HepG2 (cell line): ENCODE data around the gene TMCC2. TPM values are rescaled to one million over a fixed set of nuclear protein-coding genes. Genes with fewer than 3 reads are reported as not detected.

ENCODE experiments used
- CBX2 ChIP-seq, 2 experiments: fragments of 200-600 bp in 1 of 2; sonication (generic); formaldehyde crosslinking in 1 of 2; IDR thresholded peaks; 2 replicates each; pipeline versions ENCODE4 v1.7.0 to v1.8.1; 2018 to 2022; ENCODE audit warnings: low read depth in 2 of 2, low read length in 1 of 2, mild to moderate bottlenecking in 1 of 2, missing genetic modification reagents in 1 of 2
- EP300 ChIP-seq, 3 experiments: sonication (generic) in 1 of 3; formaldehyde crosslinking in 1 of 3; IDR thresholded peaks; 2 replicates each; pipeline versions ENCODE4 v1.5.1 to v1.6.1; 2011 to 2020; ENCODE audit warnings: low read depth in 2 of 3, low read length in 2 of 3, borderline replicate concordance in 1 of 3, improper control_type of control experiment in 1 of 3, mild to moderate bottlenecking in 1 of 3, missing genetic modification reagents in 1 of 3, moderate library complexity in 1 of 3
- ETV6 ChIP-seq: sonication (generic); formaldehyde crosslinking; conservative IDR thresholded peaks from 2 replicates; pipeline ENCODE4 v1.4.0; 2020; ENCODE audit warnings: missing genetic modification reagents
- FLYWCH1 ChIP-seq: sonication (generic); formaldehyde crosslinking; IDR thresholded peaks from 2 replicates; pipeline ENCODE4 v1.8.1; 2023; ENCODE audit warnings: mild to moderate bottlenecking, missing genetic modification reagents
- FOSL1 ChIP-seq: sonication (generic); formaldehyde crosslinking; IDR thresholded peaks from 2 replicates; pipeline ENCODE4 v1.9.0; 2021; ENCODE audit warnings: missing genetic modification reagents, borderline replicate concordance
- IRF2 ChIP-seq: IDR thresholded peaks from 2 replicates; pipeline ENCODE4 v1.6.1; 2018; ENCODE audit warnings: missing genetic modification reagents, missing compliant biosample characterization
- KAT7 ChIP-seq: IDR thresholded peaks from 2 replicates; pipeline ENCODE4 v1.6.1; 2018; ENCODE audit warnings: borderline replicate concordance, missing compliant biosample characterization
- KLF9 ChIP-seq: IDR thresholded peaks from 2 replicates; pipeline ENCODE4 v1.6.1; 2016; ENCODE audit warnings: low read depth
- NCOR1 ChIP-seq: fragments of 200-600 bp; sonication (generic); IDR thresholded peaks from 2 replicates; pipeline ENCODE4 v1.7.0; 2017; ENCODE audit warnings: antibody characterized with exemption, low read length, borderline replicate concordance
- ZNF143 ChIP-seq: sonication (generic); formaldehyde crosslinking; IDR thresholded peaks from 2 replicates; pipeline ENCODE4 v1.4.0; 2020; ENCODE audit warnings: missing genetic modification reagents
- ZNF687 ChIP-seq: sonication (generic); formaldehyde crosslinking; IDR thresholded peaks from 2 replicates; pipeline ENCODE4 v1.5.1; 2020; ENCODE audit warnings: mild to moderate bottlenecking, missing genetic modification reagents, moderate library complexity
- ZNF703 ChIP-seq: sonication (generic); formaldehyde crosslinking; IDR thresholded peaks from 2 replicates; pipeline ENCODE4 v1.5.1; 2020; ENCODE audit warnings: missing genetic modification reagents, mild to moderate bottlenecking, moderate library complexity, borderline replicate concordance
- ZNF720 ChIP-seq: sonication (generic); formaldehyde crosslinking; IDR thresholded peaks from 2 replicates; pipeline ENCODE4 v1.4.0; 2020; ENCODE audit warnings: missing genetic modification reagents
- ZNF747 ChIP-seq: sonication (generic); formaldehyde crosslinking; IDR thresholded peaks from 2 replicates; pipeline ENCODE4 v1.8.1; 2023; ENCODE audit warnings: missing genetic modification reagents, mild to moderate bottlenecking, borderline replicate concordance
- polyA plus RNA-seq, 8 experiments: library from polyadenylated mRNA; depleted of rRNA in 3 of 8; stranded (reverse) in 7 of 8; unstranded in 1 of 8; fragments of >200 nt; fragmentation: Illumina TruSeq in 4 of 8; extraction: Trizol in 4 of 8; gene quantifications; 2 replicates each; pipeline versions ENCODE4 v1.2.1 to v1.2.3, GENCODE V29; 2011 to 2016; ENCODE audit warnings: low read depth in 4 of 8, missing spikeins in 1 of 8, mixed read lengths in 1 of 8; ENCODE audit not compliant: insufficient read depth in 1 of 8
- total RNA-seq, 5 experiments: library from RNA; depleted of rRNA; stranded (reverse); fragments of >200 nt; fragmentation: Illumina TruSeq; extraction: Trizol; gene quantifications; 2 replicates each; pipeline ENCODE4 v1.2.3, GENCODE V29; 2016; ENCODE audit warnings: low read depth in 1 of 5
- TF ChIP-seq, protein P1 (sequence below): sonication (generic); formaldehyde crosslinking; IDR thresholded peaks from 2 replicates; pipeline ENCODE4 v1.5.0; 2020; ENCODE audit warnings: missing genetic modification reagents
- TF ChIP-seq, protein P2 (sequence below): sonication (generic); formaldehyde crosslinking; conservative IDR thresholded peaks from 2 replicates; pipeline ENCODE4 v1.4.0; 2020; ENCODE audit warnings: missing genetic modification reagents
- TF ChIP-seq, protein P3 (sequence below): sonication (generic); formaldehyde crosslinking; IDR thresholded peaks from 2 replicates; pipeline ENCODE4 v1.5.0; 2020; ENCODE audit warnings: mild to moderate bottlenecking, missing genetic modification reagents
- TF ChIP-seq, protein P4 (sequence below): sonication (generic); formaldehyde crosslinking; IDR thresholded peaks from 2 replicates; pipeline ENCODE4 v1.8.0; 2022; ENCODE audit warnings: mild to moderate bottlenecking, missing genetic modification reagents, moderate library complexity

The TMCC2 gene
- total and polyA plus RNA-seq, 2 of the 13 experiments (the other 11 are each of a cell fraction or from before 2014, with no cell fraction given) = 0.12 to 0.24 TPM

DNA sequence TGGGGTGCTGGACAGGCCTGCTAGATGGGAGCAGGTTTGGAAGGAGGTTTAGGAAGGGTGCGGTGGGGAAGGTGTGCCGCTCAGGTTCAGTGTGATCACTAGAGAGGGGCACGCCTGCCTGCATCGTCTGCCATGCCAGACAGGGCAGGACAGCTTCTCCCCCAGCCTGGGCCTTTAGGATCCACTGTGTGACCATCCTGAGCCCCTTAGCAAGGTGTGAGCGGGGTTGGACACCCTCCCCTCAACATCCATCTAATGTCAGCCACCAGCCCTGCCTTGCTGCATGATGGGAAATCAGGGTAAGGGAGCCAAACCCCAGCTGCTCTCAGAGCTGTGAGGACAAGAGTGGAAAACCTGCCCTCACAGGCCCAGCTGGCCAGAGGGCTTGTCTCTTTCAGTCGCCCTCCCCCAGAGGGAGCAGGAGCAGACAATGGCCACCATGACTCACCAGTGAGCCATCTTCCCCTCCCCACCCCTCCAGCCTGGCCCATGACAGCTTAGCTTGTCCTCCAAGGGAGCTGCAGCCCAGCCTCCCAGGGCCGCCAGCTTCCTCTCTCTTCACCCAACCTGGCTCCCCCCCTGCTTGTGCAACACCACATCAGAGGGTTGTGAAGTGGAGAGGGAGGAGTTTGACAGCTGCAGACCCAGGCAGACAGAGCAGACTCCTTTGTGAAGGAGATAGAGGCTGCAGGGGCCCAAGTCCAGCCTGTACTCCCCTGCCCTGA, 56.8 kb downstream of the TMCC2 start (continued):
- TF ChIP-seq ZNF687 (CRISPR knock-in tag) = peak; percentile 90
- TF ChIP-seq ZNF720 (CRISPR knock-in tag) = no peak
- TF ChIP-seq NCOR1 = no peak; the same call in 1 of the 2 replicates
- TF ChIP-seq, protein P1, sequence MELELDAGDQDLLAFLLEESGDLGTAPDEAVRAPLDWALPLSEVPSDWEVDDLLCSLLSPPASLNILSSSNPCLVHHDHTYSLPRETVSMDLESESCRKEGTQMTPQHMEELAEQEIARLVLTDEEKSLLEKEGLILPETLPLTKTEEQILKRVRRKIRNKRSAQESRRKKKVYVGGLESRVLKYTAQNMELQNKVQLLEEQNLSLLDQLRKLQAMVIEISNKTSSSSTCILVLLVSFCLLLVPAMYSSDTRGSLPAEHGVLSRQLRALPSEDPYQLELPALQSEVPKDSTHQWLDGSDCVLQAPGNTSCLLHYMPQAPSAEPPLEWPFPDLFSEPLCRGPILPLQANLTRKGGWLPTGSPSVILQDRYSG = no peak
- TF ChIP-seq FLYWCH1 (CRISPR knock-in tag) = no peak
- peak; percentile 94 for TF ChIP-seq FOSL1 (CRISPR knock-in tag)
- TF ChIP-seq KLF9 (CRISPR knock-in tag) = no peak
- TF ChIP-seq ZNF747 (CRISPR knock-in tag) = no peak
- TF ChIP-seq CBX2 (IDR thresholded peaks at IDR 0.05; ENCODE audit: low read depth, low read length) = no peak
- TF ChIP-seq CBX2 (CRISPR knock-in tag; IDR thresholded peaks at IDR 0.05; ENCODE audit: low read depth) = no peak
- no peak for TF ChIP-seq ETV6 (CRISPR knock-in tag)
- peak; percentile 58 for TF ChIP-seq ZNF143 (CRISPR knock-in tag)
- peak in 1 of 2 experiments; percentile 78; a peak in 1 of 4 replicates for TF ChIP-seq EP300 (IDR thresholded peaks at IDR 0.05; ENCODE audit: low read depth in 2 of 2, low read length in 2 of 2)
- peak; percentile 79; the same call in 1 of the 2 replicates for TF ChIP-seq EP300 (CRISPR knock-in tag; IDR thresholded peaks at IDR 0.05; ENCODE audit: borderline replicate concordance)
- TF ChIP-seq IRF2 = peak; percentile 69; the same call in 1 of the 2 replicates
- TF ChIP-seq, protein P2, sequence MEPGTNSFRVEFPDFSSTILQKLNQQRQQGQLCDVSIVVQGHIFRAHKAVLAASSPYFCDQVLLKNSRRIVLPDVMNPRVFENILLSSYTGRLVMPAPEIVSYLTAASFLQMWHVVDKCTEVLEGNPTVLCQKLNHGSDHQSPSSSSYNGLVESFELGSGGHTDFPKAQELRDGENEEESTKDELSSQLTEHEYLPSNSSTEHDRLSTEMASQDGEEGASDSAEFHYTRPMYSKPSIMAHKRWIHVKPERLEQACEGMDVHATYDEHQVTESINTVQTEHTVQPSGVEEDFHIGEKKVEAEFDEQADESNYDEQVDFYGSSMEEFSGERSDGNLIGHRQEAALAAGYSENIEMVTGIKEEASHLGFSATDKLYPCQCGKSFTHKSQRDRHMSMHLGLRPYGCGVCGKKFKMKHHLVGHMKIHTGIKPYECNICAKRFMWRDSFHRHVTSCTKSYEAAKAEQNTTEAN (CRISPR knock-in tag) = peak; percentile 81
- TF ChIP-seq, protein P3, sequence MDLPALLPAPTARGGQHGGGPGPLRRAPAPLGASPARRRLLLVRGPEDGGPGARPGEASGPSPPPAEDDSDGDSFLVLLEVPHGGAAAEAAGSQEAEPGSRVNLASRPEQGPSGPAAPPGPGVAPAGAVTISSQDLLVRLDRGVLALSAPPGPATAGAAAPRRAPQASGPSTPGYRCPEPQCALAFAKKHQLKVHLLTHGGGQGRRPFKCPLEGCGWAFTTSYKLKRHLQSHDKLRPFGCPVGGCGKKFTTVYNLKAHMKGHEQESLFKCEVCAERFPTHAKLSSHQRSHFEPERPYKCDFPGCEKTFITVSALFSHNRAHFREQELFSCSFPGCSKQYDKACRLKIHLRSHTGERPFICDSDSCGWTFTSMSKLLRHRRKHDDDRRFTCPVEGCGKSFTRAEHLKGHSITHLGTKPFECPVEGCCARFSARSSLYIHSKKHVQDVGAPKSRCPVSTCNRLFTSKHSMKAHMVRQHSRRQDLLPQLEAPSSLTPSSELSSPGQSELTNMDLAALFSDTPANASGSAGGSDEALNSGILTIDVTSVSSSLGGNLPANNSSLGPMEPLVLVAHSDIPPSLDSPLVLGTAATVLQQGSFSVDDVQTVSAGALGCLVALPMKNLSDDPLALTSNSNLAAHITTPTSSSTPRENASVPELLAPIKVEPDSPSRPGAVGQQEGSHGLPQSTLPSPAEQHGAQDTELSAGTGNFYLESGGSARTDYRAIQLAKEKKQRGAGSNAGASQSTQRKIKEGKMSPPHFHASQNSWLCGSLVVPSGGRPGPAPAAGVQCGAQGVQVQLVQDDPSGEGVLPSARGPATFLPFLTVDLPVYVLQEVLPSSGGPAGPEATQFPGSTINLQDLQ (CRISPR knock-in tag) = no peak
- no peak for TF ChIP-seq KAT7 (CRISPR knock-in tag)
- TF ChIP-seq ZNF703 (CRISPR knock-in tag) = no peak
- TF ChIP-seq, protein P4, sequence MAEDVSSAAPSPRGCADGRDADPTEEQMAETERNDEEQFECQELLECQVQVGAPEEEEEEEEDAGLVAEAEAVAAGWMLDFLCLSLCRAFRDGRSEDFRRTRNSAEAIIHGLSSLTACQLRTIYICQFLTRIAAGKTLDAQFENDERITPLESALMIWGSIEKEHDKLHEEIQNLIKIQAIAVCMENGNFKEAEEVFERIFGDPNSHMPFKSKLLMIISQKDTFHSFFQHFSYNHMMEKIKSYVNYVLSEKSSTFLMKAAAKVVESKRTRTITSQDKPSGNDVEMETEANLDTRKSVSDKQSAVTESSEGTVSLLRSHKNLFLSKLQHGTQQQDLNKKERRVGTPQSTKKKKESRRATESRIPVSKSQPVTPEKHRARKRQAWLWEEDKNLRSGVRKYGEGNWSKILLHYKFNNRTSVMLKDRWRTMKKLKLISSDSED = no peak
